ENCODE measurements around the gene RRAGC.

RRAGC gene

DNA sequence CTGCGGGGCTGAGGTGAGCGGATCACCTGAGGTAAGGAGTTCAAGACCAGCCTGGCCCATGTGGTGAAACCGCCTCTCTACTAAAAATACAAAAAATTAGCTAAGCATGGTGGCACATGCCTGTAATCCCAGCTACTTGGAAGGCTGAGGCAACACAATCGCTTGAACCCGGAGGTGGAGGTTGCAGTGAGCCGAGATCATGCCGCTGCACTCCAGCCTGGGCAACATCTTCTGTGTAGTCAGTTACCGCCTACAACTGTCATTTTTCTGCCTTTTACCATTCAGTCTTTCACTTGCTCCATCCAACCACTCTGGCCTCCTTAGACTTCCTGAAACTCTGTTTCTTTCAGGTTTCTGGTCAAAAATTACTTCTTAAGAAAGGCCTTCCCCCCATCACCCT is 11.4 kb upstream of the RRAGC start:
- Histone ChIP-seq H3K79me2 (ENCODE audit: insufficient read depth, low read length) (peaks cover 28% of the 10 kb centered on the region; the same call in 1 of the 2 replicates), H3K36me3 (ENCODE audit: low read length) (no peaks in the 10 kb centered on the region), H3K27me3 (ENCODE audit: low read length) (no peaks in the 10 kb centered on the region), H3K9me2 (replicated peaks; ENCODE audit: insufficient read depth, low read length) (no peaks in the 10 kb centered on the region), H2AFZ (ENCODE audit: low read depth, low read length, severe bottlenecking) (no peak overlapping the region), H3K9me3 (ENCODE audit: insufficient read depth, low read length) (no peaks in the 10 kb centered on the region), H3K4me2 (ENCODE audit: low read depth, low read length, poor library complexity, severe bottlenecking) (peak overlapping the region; percentile 93), H4K20me1 (ENCODE audit: low read depth, low read length) (no peaks in the 10 kb centered on the region; the same call in 1 of the 2 replicates), H3K9ac (ENCODE audit: low read length) (no peak overlapping the region), H3F3A (ENCODE audit: insufficient read depth) (no peaks in the 10 kb centered on the region; the same call in 1 of the 2 replicates), H3K27ac (ENCODE audit: low read depth, low read length) (no peak overlapping the region), H3K4me3 (ENCODE audit: insufficient read depth, low read length, poor library complexity, severe bottlenecking) (no peak overlapping the region)
- TF ChIP-seq EZH2phosphoT487 (conservative IDR thresholded peaks at IDR 0.05; ENCODE audit: low read length) = no peak
- TF ChIP-seq, protein P1, sequence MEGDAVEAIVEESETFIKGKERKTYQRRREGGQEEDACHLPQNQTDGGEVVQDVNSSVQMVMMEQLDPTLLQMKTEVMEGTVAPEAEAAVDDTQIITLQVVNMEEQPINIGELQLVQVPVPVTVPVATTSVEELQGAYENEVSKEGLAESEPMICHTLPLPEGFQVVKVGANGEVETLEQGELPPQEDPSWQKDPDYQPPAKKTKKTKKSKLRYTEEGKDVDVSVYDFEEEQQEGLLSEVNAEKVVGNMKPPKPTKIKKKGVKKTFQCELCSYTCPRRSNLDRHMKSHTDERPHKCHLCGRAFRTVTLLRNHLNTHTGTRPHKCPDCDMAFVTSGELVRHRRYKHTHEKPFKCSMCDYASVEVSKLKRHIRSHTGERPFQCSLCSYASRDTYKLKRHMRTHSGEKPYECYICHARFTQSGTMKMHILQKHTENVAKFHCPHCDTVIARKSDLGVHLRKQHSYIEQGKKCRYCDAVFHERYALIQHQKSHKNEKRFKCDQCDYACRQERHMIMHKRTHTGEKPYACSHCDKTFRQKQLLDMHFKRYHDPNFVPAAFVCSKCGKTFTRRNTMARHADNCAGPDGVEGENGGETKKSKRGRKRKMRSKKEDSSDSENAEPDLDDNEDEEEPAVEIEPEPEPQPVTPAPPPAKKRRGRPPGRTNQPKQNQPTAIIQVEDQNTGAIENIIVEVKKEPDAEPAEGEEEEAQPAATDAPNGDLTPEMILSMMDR (IDR thresholded peaks at IDR 0.05; ENCODE audit: insufficient read depth, low read length, poor library complexity, severe bottlenecking) = no peak

DNA sequence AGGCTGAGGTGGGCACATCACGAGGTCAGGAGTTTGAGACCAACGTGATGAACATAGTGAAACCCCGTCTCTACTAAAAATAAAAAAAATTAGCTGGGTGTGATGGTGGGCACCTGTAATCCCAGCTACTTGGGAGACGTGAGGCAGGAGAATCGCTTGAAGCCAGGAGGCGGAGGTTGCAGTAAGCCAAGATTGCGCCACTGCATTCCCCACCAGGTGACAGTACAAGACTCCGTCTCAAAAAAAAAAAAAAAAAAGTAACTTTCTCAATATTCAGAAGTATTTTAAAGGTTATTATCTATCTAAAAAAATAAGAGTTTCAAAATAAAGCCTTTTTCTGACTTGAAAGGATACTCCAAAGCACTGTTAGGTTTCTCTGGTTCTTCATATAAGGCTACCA is 7.6 kb upstream of the RRAGC start:
- H3F3A ChIP-seq (ENCODE audit: insufficient read depth) = peaks cover 3% of the 10 kb centered on the region; the same call in 1 of the 2 replicates
- TF ChIP-seq EZH2phosphoT487 (conservative IDR thresholded peaks at IDR 0.05; ENCODE audit: low read length) = no peak
- TF ChIP-seq, protein P1 (IDR thresholded peaks at IDR 0.05; ENCODE audit: insufficient read depth, low read length, poor library complexity, severe bottlenecking) = no peak
- H3K4me2 ChIP-seq (ENCODE audit: low read depth, low read length, poor library complexity, severe bottlenecking) = no peak overlapping the region
- H3K9me2 ChIP-seq (replicated peaks; ENCODE audit: insufficient read depth, low read length) = no peaks in the 10 kb centered on the region
- no peak overlapping the region for H3K9ac ChIP-seq (ENCODE audit: low read length)
- no peak overlapping the region for H2AFZ ChIP-seq (ENCODE audit: low read depth, low read length, severe bottlenecking)
- peaks cover 22% of the 10 kb centered on the region; the same call in 1 of the 2 replicates for H3K79me2 ChIP-seq (ENCODE audit: insufficient read depth, low read length)
- H3K36me3 ChIP-seq (ENCODE audit: low read length) = peaks cover 8% of the 10 kb centered on the region; the same call in 1 of the 2 replicates
- H4K20me1 ChIP-seq (ENCODE audit: low read depth, low read length) = no peaks in the 10 kb centered on the region; the same call in 1 of the 2 replicates
- no peaks in the 10 kb centered on the region for H3K9me3 ChIP-seq (ENCODE audit: insufficient read depth, low read length)
- H3K27ac ChIP-seq (ENCODE audit: low read depth, low read length) = no peak overlapping the region
- no peaks in the 10 kb centered on the region for H3K27me3 ChIP-seq (ENCODE audit: low read length)
- no peak overlapping the region for H3K4me3 ChIP-seq (ENCODE audit: insufficient read depth, low read length, poor library complexity, severe bottlenecking)

DNA sequence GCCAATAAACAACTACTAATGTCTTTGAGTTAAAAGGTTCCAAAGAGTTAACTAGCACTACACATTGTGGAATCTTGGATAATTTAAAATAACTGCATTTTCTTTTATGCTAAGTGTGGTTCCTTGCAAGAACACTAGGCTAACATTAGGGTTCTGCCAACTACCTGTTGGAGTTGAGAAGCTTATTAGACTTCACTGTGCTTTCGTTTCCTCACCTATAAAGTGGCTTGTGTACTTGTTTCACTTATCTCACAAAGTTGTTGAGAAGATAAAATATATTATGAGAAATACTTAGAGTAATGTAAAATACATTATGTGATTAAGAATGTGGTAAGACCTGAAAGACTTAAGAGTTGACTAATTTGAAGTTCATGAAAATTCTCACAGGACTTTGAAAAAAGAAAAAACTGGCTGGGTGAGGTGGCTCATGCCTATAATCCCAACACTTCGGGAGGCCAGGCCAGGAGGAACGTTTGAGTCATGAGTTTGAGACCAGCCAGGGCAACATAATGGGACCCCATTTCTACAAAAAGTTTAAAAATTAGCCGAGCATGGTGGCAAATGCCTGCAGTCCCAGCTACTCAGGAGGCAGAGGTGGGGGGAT is 5.6 kb upstream of the RRAGC start:
- no peak overlapping the region for H3K4me3 ChIP-seq (ENCODE audit: insufficient read depth, low read length, poor library complexity, severe bottlenecking)
- peaks cover 26% of the 10 kb centered on the region; the same call in 1 of the 2 replicates for H3K79me2 ChIP-seq (ENCODE audit: insufficient read depth, low read length)
- H2AFZ ChIP-seq (ENCODE audit: low read depth, low read length, severe bottlenecking) = no peak overlapping the region
- H4K20me1 ChIP-seq (ENCODE audit: low read depth, low read length) = no peaks in the 10 kb centered on the region; the same call in 1 of the 2 replicates
- 0 out of 2 replicates have a peak, but pooled peaks cover 3% of the 10 kb centered on the region for H3F3A ChIP-seq (ENCODE audit: insufficient read depth)
- TF ChIP-seq, protein P1 (IDR thresholded peaks at IDR 0.05; ENCODE audit: insufficient read depth, low read length, poor library complexity, severe bottlenecking) = no peak
- TF ChIP-seq EZH2phosphoT487 (conservative IDR thresholded peaks at IDR 0.05; ENCODE audit: low read length) = no peak
- no peak overlapping the region for H3K9ac ChIP-seq (ENCODE audit: low read length)
- H3K36me3 ChIP-seq (ENCODE audit: low read length) = peaks cover 8% of the 10 kb centered on the region; the same call in 1 of the 2 replicates
- no peaks in the 10 kb centered on the region for H3K9me2 ChIP-seq (replicated peaks; ENCODE audit: insufficient read depth, low read length)
- no peaks in the 10 kb centered on the region for H3K9me3 ChIP-seq (ENCODE audit: insufficient read depth, low read length)
- no peak overlapping the region for H3K4me2 ChIP-seq (ENCODE audit: low read depth, low read length, poor library complexity, severe bottlenecking)
- no peaks in the 10 kb centered on the region for H3K27me3 ChIP-seq (ENCODE audit: low read length)
- no peak overlapping the region for H3K27ac ChIP-seq (ENCODE audit: low read depth, low read length)

Data from SU-DHL-6 (cell line).